HG03571 (cell line): ENCODE measurements around the gene CDK2AP2.
A peak's percentile ranks its signal among the peaks of the same experiment; 100 is the strongest.
"Not testable (repeated sequence)": the region's sequence is repeated elsewhere in the genome, so short reads cannot be mapped to it uniquely, and the experiment has no call there.

Experiments used
- ATAC-seq: cut with Tn5 transposase; IDR thresholded peaks from one replicate; pipeline ENCODE4 v1.9.1; 2021; ENCODE audit not compliant: unreplicated experiment

CDK2AP2 gene

DNA sequence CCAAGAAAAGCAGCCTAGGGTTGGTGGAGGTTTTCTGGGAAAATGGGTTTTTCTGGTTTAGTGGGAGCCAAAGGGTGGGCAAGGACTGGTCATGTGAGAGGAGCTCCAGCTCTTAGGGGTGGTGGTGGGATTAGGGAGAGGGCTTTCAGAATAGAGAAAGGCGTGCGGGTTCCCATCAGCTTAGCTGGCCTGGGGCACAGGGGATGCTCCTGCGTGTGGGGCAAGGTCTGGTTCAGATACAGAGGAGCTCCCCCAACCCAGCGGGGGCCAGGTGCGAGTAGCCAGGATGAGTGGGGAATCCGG lies 39.6 kb downstream of the CDK2AP2 start:
- no peak for ATAC-seq

DNA sequence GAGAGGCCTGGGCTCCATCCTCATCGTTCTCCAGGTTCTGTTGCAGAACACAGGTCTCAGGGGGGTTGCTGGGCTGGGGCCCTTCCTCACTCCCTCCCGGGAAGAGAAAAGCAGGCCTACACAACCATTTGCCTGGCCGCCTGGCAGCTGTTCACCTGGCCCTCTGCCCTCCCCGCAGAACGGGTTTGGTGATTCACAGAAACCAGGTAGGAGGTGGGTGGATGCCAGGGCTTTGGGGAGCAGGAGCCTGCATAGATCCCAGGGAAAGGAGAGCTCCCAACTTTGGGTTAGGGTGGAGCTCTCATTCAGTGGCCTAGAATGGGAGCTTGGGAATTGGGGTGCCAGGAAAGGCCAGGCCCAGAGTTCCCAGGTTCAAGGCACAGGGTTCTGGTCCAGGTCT lies 39.9 kb downstream of the CDK2AP2 start:
- no peak for ATAC-seq

DNA sequence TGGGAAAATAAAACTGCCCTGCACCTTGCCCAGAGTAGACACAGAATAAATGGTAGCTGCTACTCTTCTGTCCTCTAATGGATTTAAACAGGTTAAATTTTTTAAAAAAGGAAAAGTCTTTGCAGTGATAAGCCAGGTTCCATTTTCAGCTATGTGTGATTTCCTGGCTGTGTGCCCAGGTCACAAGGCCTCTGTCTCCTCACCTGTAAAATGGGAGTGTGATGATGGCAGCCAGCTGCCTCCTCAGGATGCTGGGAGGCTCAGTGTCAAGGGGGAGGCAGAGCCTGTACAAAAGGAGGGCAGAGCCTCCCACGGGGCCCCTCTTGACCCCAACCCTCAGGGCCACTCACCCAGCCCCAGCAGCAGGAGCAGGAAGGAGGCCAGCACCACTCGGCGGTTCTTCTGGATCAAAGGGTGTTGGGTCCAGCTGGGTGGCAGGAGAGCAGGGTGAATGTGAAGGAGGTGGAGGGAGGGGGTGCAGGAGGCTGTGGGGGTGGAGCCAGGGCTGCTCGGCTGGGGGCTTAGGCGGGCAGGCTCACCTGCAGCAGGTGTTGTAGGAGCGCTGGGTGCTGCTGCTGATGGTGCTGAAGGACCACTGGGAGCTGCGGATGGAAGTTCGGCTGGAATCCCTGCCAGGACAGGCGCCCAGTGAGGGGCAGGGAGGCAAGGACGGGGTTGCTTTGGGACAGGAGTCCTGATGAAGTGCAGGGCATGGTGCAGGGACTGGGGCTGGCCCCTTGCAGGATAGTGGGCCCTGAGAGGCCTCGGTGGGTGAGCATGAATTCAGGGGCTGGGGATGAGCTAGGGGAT lies 40.8 kb downstream of the CDK2AP2 start:
- ATAC-seq: no peak

DNA sequence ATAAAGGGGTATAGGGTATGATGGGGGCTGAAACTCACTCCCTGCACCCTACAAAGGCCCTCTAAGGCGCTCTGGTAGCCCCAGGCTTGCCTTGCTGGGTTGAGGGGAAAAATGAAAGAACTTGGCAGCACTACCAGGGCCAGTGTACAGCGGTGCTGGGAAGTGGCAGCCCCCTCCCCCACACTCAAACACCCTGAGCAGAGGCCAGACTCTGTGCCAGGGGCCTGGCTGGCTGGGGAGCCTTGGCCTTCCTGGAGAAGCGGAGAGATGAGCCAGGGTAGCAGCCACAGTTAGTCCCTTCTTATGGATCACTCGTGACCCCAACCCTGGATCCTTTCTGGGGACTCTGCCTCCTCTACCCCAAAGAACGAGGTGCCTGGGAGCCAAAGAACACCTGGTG lies 41.6 kb downstream of the CDK2AP2 start:
- no peak for ATAC-seq

DNA sequence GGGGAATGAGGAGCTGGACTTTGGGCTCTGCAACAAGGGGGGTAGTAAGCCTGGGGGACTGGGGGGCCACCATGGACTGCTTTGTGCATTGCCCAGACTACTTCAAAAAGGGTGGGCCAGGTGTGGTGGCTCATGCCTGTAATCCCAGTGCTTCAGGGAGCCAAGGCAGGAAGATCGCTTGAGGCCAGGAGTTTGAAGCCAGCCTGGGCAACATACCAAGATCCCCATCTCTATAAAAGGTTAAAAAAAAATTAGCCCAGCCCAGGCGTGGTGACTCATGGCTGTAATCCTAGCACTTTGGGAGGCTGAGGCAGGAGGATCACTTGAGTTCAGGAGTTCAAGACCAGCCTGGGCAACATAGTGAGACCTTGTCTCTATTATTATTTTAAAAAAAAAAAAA lies 42.4 kb downstream of the CDK2AP2 start:
- ATAC-seq: not testable (repeated sequence)

DNA sequence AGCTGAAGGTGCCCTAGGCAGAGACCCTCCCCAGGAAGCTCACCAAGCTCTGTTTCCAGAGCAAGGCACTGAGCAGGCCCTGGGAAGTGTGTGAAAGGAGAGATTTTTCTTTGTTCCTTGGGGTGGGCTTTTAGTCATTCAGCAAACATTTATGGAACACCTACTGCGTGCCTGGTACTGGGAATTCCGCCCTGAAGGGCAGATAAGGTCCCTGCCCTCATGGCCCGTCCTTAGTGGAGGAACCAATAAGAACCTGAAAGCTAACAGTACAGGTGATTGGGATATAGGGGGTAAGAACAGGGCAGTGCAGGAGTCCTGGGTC lies 42.8 kb downstream of the CDK2AP2 start:
- ATAC-seq: no peak

DNA sequence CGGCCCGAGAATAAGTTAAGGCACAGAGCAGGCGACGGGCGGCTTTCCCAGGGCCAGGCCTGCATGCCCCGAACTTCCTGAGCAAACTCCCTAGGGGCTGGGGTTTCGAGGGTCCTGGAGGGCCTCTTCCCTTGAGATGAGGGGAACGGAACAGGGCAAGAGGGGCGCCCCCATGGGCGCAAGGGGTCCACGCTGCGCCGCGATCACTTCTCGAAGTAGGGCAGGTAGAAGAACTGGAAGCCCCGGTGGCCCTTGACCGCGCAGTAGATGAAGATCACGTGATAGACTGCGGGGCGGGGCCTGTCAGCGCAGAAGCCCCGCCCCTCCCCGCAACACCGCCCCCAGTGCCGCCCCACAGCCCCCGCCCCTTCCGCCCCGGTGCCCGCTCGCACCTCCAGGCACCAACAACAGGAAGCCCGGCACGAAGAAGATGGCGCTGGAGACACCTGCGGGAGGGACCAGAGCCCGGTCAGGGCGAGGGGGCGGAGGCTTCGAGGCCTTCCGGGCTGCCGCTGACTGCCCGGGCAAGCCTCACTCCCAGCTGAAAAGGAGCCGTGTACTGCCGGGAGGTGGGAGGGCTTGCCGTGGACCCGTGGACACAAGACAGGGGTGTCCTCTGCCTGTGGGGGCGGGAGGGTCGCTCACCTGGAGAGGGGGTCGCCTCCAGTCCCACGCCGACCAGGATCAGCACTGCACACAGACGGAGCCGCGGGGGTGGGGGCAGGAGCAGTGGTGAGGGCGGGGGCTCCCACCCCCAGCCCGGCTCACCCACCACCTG lies 43.4 kb downstream of the CDK2AP2 start:
- peak; percentile 47 for ATAC-seq

DNA sequence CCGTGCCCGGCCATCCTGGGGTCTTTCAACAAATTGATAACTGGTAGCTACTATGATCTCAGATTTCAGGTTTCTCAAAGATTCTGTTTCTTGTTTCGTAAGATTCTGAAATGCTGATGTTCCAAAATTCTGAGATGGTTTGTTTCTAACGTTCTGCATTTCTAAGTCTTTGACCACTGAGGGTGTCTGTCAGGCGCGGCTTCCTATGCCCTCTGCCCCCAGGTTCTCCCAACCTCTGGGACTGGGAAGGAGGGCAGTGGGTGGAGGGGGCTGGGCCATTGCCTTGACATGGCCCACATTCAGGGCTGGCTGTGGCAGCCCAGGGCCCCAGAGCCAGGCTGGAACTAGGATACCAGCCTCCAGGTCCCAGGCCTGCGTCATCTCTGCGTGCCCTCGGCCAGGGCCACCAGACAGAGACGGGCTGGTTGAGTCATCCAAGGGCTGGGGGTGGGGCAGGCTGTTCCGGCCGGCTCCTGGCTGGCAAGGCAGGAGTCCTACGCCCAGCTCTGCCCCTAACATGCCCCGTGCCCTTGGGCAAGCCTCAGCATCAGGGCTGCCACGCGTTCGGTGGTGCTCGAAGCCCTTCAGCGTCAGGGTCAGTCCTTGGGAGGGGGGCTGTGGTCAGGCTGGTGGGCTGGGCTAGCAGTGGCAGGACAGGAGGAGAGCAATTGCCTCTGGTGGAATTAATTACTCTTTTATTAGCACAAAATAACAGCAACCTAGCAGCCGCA lies 44.1 kb downstream of the CDK2AP2 start:
- ATAC-seq: no peak

DNA sequence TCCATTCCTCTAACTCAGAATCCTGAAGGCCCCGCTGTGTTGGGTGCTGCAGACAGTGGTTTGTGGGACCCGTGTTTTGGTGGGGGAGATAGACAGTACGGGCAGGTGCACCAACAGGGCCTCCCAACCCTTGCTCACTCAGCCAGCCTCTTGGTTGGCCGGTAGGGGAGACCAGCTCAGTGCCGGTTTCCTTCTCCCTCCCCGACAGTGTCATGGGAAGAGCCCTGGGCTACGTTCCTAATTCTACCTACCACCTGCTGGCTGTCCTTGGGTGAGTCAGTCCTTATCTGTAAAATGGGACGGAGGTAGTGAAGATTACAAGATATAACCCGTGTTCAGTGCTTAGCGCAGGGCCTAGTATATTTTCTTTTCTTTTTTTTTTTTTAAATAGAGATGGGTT lies 44.8 kb downstream of the CDK2AP2 start:
- no peak for ATAC-seq

DNA sequence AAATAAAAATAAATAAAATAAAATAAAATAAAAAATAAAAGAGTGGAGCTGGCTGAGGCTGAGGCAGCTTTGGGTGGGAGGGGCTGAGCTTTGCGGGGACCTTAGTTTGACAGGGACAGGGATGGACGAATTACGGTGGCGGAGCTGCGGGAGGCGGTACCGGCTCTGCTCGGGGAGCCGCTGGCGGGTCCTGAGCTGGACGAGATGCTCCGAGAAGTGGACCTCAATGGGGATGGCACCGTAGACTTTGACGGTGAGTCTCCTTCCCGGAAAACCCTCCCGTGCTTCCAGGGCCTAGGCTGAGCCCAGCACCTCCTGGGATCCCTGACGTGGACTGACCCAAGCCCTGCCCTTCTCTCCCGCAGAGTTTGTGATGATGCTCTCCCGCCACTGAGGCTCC lies 49.7 kb downstream of the CDK2AP2 start:
- ATAC-seq: no peak

DNA sequence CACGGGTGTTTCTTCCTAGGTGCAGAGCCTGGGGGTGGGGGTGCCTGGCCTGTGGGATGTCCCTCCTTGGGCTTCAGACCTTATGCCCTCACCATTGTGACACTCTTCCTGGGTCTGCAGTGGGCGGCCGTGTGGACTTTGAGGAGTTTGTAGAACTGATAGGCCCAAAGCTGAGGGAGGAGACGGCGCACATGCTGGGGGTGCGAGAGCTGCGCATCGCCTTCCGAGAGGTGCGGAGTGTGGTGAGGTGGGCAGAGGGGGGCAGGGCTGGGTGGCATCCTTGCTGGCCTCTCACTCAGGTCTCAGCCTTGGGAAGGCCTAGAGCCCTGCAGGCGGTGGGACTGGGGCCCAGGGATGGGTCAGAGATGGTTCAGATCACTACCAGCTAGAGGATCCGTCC lies 50.5 kb downstream of the CDK2AP2 start:
- no peak for ATAC-seq
